GM19240 (cell line): Measurements from ENCODE around the gene BHLHE41.

Source experiments
- DNase-seq: peaks from one replicate; pipeline ENCODE4 v3.0.0; 2011; ENCODE audit warnings: low spot score; ENCODE audit not compliant: insufficient read length

Gene BHLHE41

GRCh38 chr12:26124446-26125399 lies at the start of gene BHLHE41:
BHLHE41 (minus strand) TSS chr12:26125037; CDS start chr12:26124779, 258 bp downstream.
- no peak for DNase-seq

DNA sequence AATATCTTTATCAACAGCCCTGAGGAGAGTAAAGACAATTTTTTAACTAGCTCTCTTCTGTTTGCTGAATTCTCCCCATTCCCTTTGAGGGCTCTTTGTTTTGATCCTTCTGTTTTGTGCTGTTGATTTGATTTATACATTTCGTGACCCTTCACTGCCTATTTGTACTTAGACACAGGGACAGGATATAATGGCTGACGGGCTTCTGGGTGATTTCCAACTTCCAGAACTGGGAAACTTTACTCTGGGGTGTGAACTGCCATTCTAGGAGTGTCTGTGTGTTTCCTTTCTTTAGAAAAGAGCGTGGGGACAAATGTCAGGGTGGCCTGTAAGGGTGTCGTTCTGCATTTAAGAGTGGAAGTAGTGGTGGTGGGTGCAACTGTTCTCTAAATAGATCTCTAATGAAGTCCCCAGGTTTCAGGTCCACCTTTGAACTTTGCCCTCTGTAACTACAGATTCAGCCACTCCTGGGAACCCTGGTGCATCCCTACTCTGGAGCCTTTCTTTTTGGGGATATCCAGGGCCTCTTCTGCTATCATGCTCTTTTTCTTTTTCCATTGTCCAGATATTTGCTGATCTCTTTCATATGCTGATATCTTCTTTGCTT lies 48.2 kb upstream of the BHLHE41 start:
- DNase-seq: no peak

GRCh38 chr12:26172539-26172938 lies 47.7 kb upstream of the BHLHE41 start:
- DNase-seq: no peak

GRCh38 chr12:26172013-26172412 lies 47.2 kb upstream of the BHLHE41 start:
- no peak for DNase-seq

GRCh38 chr12:26164118-26164517 lies 39.3 kb upstream of the BHLHE41 start:
- no peak for DNase-seq

GRCh38 chr12:26162905-26163304 lies 38.1 kb upstream of the BHLHE41 start:
- DNase-seq: no peak

DNA sequence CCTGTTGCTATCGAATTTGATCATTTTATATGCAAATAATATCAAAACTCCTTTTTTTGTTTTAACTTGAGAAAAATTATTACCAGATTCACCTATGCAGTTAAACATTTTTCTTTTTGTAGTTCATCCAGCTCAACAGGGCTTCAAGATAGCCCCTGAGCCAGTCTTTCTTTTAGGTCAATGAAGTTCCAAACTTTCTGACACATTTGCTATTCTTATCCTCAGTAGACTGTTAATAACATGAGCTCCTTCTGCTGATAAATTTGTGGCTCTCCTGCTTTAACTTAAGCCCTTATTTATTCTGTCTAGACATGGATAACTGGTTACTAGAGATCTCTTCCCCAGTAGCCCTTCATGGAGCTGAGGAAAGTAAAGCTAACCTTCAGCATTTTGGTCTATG lies 37.3 kb upstream of the BHLHE41 start:
- DNase-seq: no peak

GRCh38 chr12:26158078-26158764 lies 33.4 kb upstream of the BHLHE41 start:
- DNase-seq: no peak

GRCh38 chr12:26157001-26157400 lies 32.2 kb upstream of the BHLHE41 start:
- no peak for DNase-seq

DNA sequence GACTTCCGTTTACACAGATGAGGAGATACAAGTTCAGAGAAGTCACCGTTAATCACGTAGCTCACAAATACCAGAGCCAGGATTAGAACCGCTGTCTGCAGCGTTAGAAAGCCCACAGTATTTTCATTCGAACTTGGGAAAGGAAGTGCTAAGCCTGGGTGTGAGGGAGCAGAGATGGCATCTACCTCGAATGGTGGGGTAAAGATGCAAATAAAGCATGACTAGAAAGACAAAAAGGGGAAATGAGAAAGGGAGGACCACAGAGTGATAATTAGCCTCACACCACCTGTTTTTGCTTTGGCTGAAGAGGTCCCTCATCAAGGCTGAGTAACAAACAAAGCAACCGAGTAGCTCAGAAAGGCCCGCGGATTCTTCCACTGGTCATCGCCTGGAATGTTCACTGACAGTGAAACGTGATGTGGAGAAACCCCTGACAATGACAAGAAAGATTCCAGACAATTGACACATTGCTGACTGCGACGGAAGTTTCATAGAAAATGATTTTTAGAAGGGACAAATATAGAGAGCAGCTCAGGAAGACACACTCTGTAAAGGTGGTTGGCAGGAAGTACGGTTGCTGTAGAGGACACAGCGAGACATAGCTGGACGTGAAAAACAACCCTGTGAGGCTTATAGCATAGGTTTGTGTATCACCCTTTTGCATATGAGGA lies 31.5 kb upstream of the BHLHE41 start:
- peak; percentile 55 for DNase-seq

DNA sequence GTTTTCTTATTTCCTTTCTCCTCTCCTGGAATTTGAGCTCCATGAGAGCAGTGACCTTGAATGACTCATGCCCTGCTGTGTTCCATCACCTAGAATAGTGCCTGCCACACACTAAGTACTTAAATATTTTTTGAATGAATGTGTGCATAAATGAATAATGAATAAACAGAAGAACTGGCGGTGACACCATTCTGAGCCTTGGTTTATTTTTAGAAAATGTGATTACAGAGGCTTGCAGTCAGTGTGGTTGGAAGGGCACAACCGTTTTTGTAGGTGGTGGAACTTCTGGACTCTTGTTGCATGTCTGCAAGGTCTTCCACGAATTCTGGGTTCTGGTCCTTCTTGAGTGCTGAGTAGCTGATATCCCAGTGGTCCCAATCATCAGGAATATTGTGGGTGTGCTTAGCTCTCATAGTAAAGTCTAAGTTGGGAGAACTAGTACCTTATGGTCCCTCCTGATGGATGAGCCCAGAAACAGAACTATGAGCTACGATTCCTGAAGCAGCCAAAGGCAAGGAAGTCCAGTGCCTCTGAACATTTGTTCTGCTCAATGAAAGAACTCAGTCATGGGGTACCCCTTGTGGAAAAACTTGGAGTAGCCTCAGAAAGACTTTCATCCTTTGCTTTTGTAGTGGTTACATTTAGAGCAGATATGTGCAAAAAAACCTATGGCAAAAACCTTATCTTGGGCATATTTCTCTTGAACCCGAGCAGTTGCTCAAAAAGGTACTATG lies 28.8 kb upstream of the BHLHE41 start:
- no peak for DNase-seq

DNA sequence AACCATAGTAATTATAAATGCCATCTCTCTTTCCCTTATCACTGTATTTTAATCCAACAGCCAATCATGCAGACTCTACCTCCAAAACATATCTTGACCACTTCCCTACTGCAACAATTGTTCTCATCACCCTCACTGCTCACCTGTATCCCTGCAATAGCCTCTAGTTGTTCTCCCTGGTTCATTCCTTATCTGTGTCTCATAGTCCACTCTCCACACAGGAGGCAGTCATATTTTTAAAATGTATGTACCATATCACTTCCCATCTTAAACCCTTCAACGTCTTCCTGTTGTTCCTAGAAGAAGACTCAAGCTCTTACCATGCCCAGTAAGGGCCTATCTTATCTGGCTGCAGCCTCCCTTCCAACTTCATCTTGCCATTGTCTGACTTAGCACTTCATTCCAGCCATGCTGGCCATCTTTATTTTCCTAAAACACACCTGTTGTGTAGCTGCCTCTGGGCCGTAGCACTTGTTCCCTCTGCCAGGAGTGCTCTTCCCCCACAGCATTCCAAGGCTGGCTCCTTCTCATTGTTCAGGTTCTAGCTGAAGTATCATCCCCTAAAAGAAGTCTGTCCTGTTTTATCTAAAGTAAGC lies 27.8 kb upstream of the BHLHE41 start:
- no peak for DNase-seq

- DNase-seq: no peak
These were observed 26.1 kb upstream of the BHLHE41 start for GRCh38 chr12:26150736-26151450.

GRCh38 chr12:26149968-26150500 lies 25.2 kb upstream of the BHLHE41 start:
- DNase-seq: no peak

GRCh38 chr12:26148291-26148690 lies 23.5 kb upstream of the BHLHE41 start:
- no peak for DNase-seq

DNA sequence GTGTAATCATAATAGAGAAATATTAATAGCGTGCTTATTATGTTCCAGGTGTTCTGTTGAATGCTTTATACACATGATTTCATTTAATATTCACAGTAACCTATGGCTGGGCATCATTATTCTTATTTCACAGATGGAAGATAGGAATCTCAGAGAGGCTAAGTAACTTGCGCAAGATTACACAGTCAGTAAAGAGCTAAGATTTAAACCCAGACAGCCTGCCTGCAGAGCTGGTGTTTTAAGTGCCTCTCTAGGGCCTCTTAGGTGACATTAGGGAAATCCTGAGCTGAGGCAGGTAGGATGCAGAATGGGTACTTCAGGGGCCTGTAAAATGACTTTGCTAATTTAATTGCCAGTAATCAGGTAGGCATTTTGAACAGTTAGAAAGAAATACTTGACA lies 18.5 kb upstream of the BHLHE41 start:
- no peak for DNase-seq

- DNase-seq: no peak
These were observed 14.0 kb upstream of the BHLHE41 start for GRCh38 chr12:26138860-26139259.

DNA sequence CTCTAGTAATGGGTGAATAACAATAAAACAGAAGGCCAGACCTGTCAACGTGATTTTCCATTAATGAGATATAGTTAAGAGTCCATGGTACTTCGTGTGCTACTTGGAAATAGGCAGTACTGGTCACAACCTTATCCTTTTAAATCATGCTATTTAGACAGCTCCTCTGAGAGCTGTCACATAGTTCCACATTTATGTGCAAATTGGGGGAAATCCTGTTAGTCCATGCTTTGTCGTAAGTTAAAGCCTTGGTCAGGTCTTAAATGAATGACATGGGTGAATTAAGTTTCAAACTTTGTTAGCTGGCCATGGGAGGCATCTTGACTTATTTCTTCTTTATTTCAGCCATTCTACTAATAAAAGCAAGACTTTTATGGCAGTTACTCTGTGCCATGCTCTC lies 11.9 kb upstream of the BHLHE41 start:
- DNase-seq: no peak

- DNase-seq: no peak
These were observed 10.7 kb upstream of the BHLHE41 start for GRCh38 chr12:26135571-26135970.

DNA sequence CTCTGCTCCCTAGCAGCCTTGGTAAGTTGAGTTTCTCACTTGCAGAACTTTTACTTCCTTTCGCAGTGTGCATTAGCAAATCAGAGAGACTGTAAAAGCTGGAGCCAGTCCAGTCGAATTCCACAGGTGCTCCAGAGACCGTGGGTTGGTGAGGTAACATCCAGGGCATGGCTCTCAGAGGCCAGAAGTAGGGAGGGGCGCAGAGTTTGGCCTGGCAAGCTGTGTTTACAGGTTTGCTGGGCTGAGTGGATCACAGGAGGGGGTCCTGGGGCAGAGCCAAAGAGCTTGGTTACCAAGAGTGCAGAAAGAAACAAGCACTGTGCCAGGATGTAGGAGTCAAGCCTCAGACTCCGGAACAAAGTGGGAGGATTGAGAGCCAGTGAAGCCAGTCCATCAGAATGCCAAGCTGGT lies 10.2 kb upstream of the BHLHE41 start:
- no peak for DNase-seq
